K562 (cell line): ENCODE measurements around the gene ASB4.

Experiments used
- ASH1L ChIP-seq: fragments of 450-650 bp; IDR thresholded peaks from 2 replicates; pipeline ENCODE4 v1.6.1; 2018; ENCODE audit warnings: borderline replicate concordance, mild to moderate bottlenecking, low read depth; ENCODE audit not compliant: partially characterized antibody
- MAFK ChIP-seq: IDR thresholded peaks from 2 replicates; pipeline ENCODE4 v1.6.1; 2011; ENCODE audit warnings: low read length, improper control_type of control experiment
- RBM22 ChIP-seq: fragments of 200-400 bp; formaldehyde crosslinking; IDR thresholded peaks from 2 replicates; pipeline ENCODE4 v1.6.1; 2018; ENCODE audit warnings: low read length, low read depth; ENCODE audit not compliant: poor library complexity, severe bottlenecking
- TAF15 ChIP-seq: fragments of 200-400 bp; formaldehyde crosslinking; IDR thresholded peaks from 2 replicates; pipeline ENCODE4 v1.6.1; 2017; ENCODE audit warnings: mild to moderate bottlenecking, low read depth, low read length, moderate library complexity
- TF ChIP-seq, protein P1 (sequence below): fragments of 450-650 bp; IDR thresholded peaks from 2 replicates; pipeline ENCODE4 v1.6.1; 2016; ENCODE audit warnings: borderline replicate concordance

DNA sequence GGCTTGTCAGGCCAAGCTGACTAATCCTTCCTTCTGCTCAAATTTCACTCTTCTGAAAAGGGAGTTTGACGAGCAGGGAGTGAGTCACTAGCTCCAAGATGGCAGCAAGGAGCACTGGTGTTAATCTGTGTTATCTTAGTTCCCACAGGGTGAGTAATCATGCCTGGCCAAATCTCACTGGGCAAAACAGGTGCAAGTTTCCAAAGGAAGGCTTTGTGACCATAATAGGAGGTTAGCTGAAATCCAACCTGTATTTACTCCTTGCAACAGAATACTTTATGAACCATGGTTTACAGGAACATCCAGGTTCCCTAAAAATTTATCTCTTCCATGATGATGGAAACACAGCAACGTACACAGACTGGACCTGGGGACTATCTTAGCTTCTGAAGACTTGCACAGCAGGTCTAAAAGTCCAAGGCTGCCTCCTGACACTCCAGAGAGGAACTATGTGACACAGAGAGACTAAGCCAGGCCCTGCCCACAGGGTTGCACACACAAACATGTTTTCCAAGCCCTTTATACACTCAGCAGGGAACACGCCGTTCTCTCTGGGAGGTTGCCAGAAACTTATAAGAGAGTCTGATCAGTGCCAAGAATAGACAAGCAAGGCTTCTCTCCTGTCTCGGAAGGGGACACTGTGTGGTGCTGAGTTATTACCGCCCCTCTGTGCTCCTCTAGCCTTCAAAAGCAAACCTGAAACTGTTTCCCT is 64.2 kb downstream of the ASB4 start:
- TF ChIP-seq ASH1L (no peak), TAF15 (no peak), MAFK (no peak), RBM22 (no peak)
- TF ChIP-seq, protein P1, sequence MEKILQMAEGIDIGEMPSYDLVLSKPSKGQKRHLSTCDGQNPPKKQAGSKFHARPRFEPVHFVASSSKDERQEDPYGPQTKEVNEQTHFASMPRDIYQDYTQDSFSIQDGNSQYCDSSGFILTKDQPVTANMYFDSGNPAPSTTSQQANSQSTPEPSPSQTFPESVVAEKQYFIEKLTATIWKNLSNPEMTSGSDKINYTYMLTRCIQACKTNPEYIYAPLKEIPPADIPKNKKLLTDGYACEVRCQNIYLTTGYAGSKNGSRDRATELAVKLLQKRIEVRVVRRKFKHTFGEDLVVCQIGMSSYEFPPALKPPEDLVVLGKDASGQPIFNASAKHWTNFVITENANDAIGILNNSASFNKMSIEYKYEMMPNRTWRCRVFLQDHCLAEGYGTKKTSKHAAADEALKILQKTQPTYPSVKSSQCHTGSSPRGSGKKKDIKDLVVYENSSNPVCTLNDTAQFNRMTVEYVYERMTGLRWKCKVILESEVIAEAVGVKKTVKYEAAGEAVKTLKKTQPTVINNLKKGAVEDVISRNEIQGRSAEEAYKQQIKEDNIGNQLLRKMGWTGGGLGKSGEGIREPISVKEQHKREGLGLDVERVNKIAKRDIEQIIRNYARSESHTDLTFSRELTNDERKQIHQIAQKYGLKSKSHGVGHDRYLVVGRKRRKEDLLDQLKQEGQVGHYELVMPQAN: no peak
